PC-3 (cell line): ENCODE results near the gene DOCK4. TPM values are rescaled to one million over a fixed set of nuclear protein-coding genes. Genes with fewer than 3 reads are reported as not detected.
A peak's percentile ranks its signal among the peaks of the same experiment; 100 is the strongest.

ENCODE experiments used
- ATAC-seq: fragments of 200-7000 bp; cut with Tn5 transposase; 2 replicates; pipeline ENCODE4 v1.9.1; 2020; ENCODE audit warnings: mild to moderate bottlenecking, moderate library complexity
- BruUV-seq: library from RNA; stranded (reverse); fragments of 400-500 nt; replicated peaks from 2 replicates; lab custom pipeline; 2021; lab: Mats Ljungman, UMichigan
- CTCF ChIA-PET: fragments of 300-600 bp; sonication (Branson Sonifier 250); formaldehyde crosslinking; loops from one replicate; lab custom pipeline; 2022; ENCODE audit warnings: antibody characterized with exemption; lab: Charles Lee
- POLR2A ChIA-PET: fragments of 300-600 bp; sonication (Branson Sonifier 250); formaldehyde crosslinking; loops from one replicate; lab custom pipeline; 2022; ENCODE audit warnings: antibody characterized with exemption; ENCODE audit not compliant: unreplicated experiment; lab: Charles Lee
- DNase-seq: peaks from one replicate; pipeline ENCODE4 v3.0.0-alpha.2; 2015
- H2AFZ ChIP-seq: fragments of 300-600 bp; sonication (generic); 2 replicates; pipeline ENCODE4 v1.6.0; 2016; ENCODE audit warnings: antibody characterized with exemption, low read length
- H3F3A ChIP-seq: fragments of 300-600 bp; sonication (generic); one replicate; pipeline ENCODE4 v1.6.0; 2017; ENCODE audit warnings: antibody characterized with exemption, low read length, control low read depth, mild to moderate bottlenecking; ENCODE audit not compliant: unreplicated experiment
- H3K27ac ChIP-seq: fragments of 300-600 bp; sonication (generic); 2 replicates; pipeline ENCODE4 v1.5.1; 2016; ENCODE audit warnings: mild to moderate bottlenecking, low read length
- H3K27me3 ChIP-seq: fragments of 300-600 bp; sonication (generic); 2 replicates; pipeline ENCODE4 v1.6.1; 2016; ENCODE audit warnings: low read length, mixed read lengths
- H3K36me3 ChIP-seq: fragments of 300-600 bp; sonication (generic); 2 replicates; pipeline ENCODE4 v1.6.1; 2016; ENCODE audit warnings: low read depth, mixed run types, low read length, mixed read lengths
- H3K4me1 ChIP-seq: fragments of 300-600 bp; sonication (generic); 2 replicates; pipeline ENCODE4 v1.5.1; 2016; ENCODE audit warnings: low read length; ENCODE audit not compliant: insufficient read depth
- H3K4me2 ChIP-seq: fragments of 300-600 bp; sonication (generic); 2 replicates; pipeline ENCODE4 v1.6.0; 2016; ENCODE audit warnings: low read length
- H3K4me3 ChIP-seq: fragments of 300-600 bp; sonication (generic); 2 replicates; pipeline ENCODE4 v1.5.1; 2016; ENCODE audit warnings: mild to moderate bottlenecking, low read length, mixed read lengths
- H3K79me2 ChIP-seq: fragments of 300-600 bp; sonication (generic); 2 replicates; pipeline ENCODE4 v1.6.1; 2017; ENCODE audit warnings: low read length, mixed read lengths
- H3K9ac ChIP-seq: fragments of 300-600 bp; sonication (generic); 2 replicates; pipeline ENCODE4 v1.6.0; 2016; ENCODE audit warnings: mild to moderate bottlenecking, low read length
- H3K9me2 ChIP-seq: fragments of 300-600 bp; sonication (generic); replicated peaks from 2 replicates; pipeline ENCODE4 v1.6.1; 2016; ENCODE audit warnings: mixed run types, low read length, mixed read lengths
- H3K9me3 ChIP-seq: fragments of 300-600 bp; sonication (generic); 2 replicates; pipeline ENCODE4 v1.6.1; 2016; ENCODE audit warnings: low read length, mixed read lengths
- H4K20me1 ChIP-seq: fragments of 300-600 bp; sonication (generic); 2 replicates; pipeline ENCODE4 v1.6.1; 2016; ENCODE audit warnings: low read length, mixed read lengths
- CTCF ChIP-seq: fragments of 300-600 bp; sonication (generic); conservative IDR thresholded peaks from 2 replicates; pipeline ENCODE4 v1.5.1; 2017; ENCODE audit warnings: antibody characterized with exemption, low read depth, mild to moderate bottlenecking, low read length
- EZH2 ChIP-seq: fragments of 300-600 bp; sonication (generic); IDR thresholded peaks from one replicate; pipeline ENCODE4 v1.6.1; 2017; ENCODE audit warnings: antibody characterized with exemption, mild to moderate bottlenecking, low read length; ENCODE audit not compliant: unreplicated experiment
- EZH2phosphoT487 ChIP-seq: fragments of 300-600 bp; sonication (generic); IDR thresholded peaks from 2 replicates; pipeline ENCODE4 v1.6.1; 2018; ENCODE audit warnings: mild to moderate bottlenecking, antibody characterized with exemption, low read length, borderline replicate concordance
- intact Hi-C: fragments of 100-400 bp; cut with micrococcal nuclease; formaldehyde crosslinking; loops from 2 replicates; pipeline ENCODE4 v1.9.0; 2023
- total RNA-seq: library from RNA; depleted of rRNA; stranded (reverse); fragments of >200 nt; gene quantifications from 2 replicates; pipeline ENCODE4 v1.2.3, GENCODE V29; 2014

Gene DOCK4
- total RNA-seq, 1 experiment from 2014 or later, result 25.4 TPM

GRCh38 chr7:111730476-111731300, 475.5 kb downstream of the DOCK4 start:
- peak; percentile 58 for DNase-seq
- Histone ChIP-seq H3K4me1 (peaks cover 3% of the 10 kb centered on the region; the same call in 1 of the 2 replicates), H3K27ac (peak overlapping the region; percentile 31; the same call in 1 of the 2 replicates), H3K36me3 (0 out of 2 replicates have a peak, but pooled peaks cover 3% of the 10 kb centered on the region), H3K79me2 (no peaks in the 10 kb centered on the region), H3F3A (no peaks in the 10 kb centered on the region), H2AFZ (no peak overlapping the region), H3K9ac (peak overlapping the region; percentile 19; the same call in 1 of the 2 replicates), H3K9me3 (no peaks in the 10 kb centered on the region), H3K4me2 (no peak overlapping the region), H3K4me3 (no peak overlapping the region), H3K9me2 (no peaks in the 10 kb centered on the region), H4K20me1 (no peaks in the 10 kb centered on the region), H3K27me3 (no peaks in the 10 kb centered on the region)
- intact Hi-C loops, result loop anchor here (1.0 to 2.0 kb wide), 3 partner anchors 170 to 401 kb away; no protein-coding TSS in a partner anchor
- peak; percentile 85 for ATAC-seq
- ChIA-PET POLR2A (interaction anchor here (0.6 kb wide), 1 partner anchor 1126 kb away, joined by 4 read pairs; no protein-coding TSS in a partner anchor), CTCF (interaction anchor here (0.5 to 0.6 kb wide), 2 partner anchors 171 to 647 kb away, joined by 3 to 5 read pairs; no protein-coding TSS in a partner anchor)
- no TSS peak for BruUV-seq
- TF ChIP-seq EZH2 (no peak), EZH2phosphoT487 (no peak), CTCF (peak; percentile 76)

GRCh38 chr7:111730057-111730456, 476.1 kb downstream of the DOCK4 start:
- no peaks in the 10 kb centered on the region for H3K4me1 ChIP-seq
- no peaks in the 10 kb centered on the region for H3K79me2 ChIP-seq
- peak overlapping the region; percentile 19; the same call in 1 of the 2 replicates for H3K9ac ChIP-seq
- no peak overlapping the region for H2AFZ ChIP-seq
- H3F3A ChIP-seq, result no peaks in the 10 kb centered on the region
- no peaks in the 10 kb centered on the region for H3K9me3 ChIP-seq
- peak overlapping the region; percentile 31; the same call in 1 of the 2 replicates for H3K27ac ChIP-seq
- no peak for DNase-seq
- H4K20me1 ChIP-seq, result no peaks in the 10 kb centered on the region
- TF ChIP-seq CTCF (no peak), EZH2phosphoT487 (no peak), EZH2 (no peak)
- no peak overlapping the region for H3K4me2 ChIP-seq
- ChIA-PET POLR2A (interaction anchor here (0.6 kb wide), 1 partner anchor 1125 kb away, joined by 4 read pairs; no protein-coding TSS in a partner anchor), CTCF (interaction anchor here (0.6 kb wide), 1 partner anchor 965 kb away, joined by 3 read pairs; no protein-coding TSS in a partner anchor)
- intact Hi-C loops, result loop anchor here (1.0 to 2.0 kb wide), 3 partner anchors 169 to 401 kb away; no protein-coding TSS in a partner anchor
- H3K9me2 ChIP-seq, result no peaks in the 10 kb centered on the region
- ATAC-seq, result no peak; the same call in 1 of the 2 replicates
- no TSS peak for BruUV-seq
- 0 out of 2 replicates have a peak, but pooled peaks cover 3% of the 10 kb centered on the region for H3K36me3 ChIP-seq
- H3K27me3 ChIP-seq, result no peaks in the 10 kb centered on the region
- H3K4me3 ChIP-seq, result no peak overlapping the region
